Measurements from ENCODE around the gene PTPRN2.

- TF ChIP-seq SRF (IDR thresholded peaks at IDR 0.05; ENCODE audit: low read depth, low read length) (no peak), POLR2A (IDR thresholded peaks at IDR 0.05; ENCODE audit: control extremely low read depth in 1 of 2, low read depth in 2 of 2, low read length in 2 of 2) (no peak), POLR2AphosphoS5 (IDR thresholded peaks at IDR 0.05; ENCODE audit: low read depth, low read length) (no peak), SUZ12 (IDR thresholded peaks at IDR 0.05; ENCODE audit: low read length) (no peak), BCL11A (IDR thresholded peaks at IDR 0.05; ENCODE audit: low read depth in 2 of 2, low read length in 2 of 2) (no peak), KDM1A (IDR thresholded peaks at IDR 0.05; ENCODE audit: borderline replicate concordance, low read length) (no peak)
Observed at GRCh38 chr7:157955348-157955999, 632.1 kb downstream of the PTPRN2 start.

All from H1 (cell line).